Stimulated activated CD8-positive, alpha-beta memory T cell treated with anti-CD3 and anti-CD28 coated beads, Interleukin-12 subunit alpha, Interleukin-12 subunit beta, amount 100 ng/mL, for 1 hour (primary cell): ENCODE data around the gene NUP62.
"Not testable (repeated sequence)": the region's sequence is repeated elsewhere in the genome, so short reads cannot be mapped to it uniquely, and the experiment has no call there.

Source experiments
- DNase-seq: peaks from one replicate; pipeline ENCODE4 v3.0.0-alpha.2; 2020; ENCODE audit warnings: low read depth

Gene NUP62

GRCh38 chr19:49924881-49925210 lies 4.5 kb downstream of the NUP62 start:
- DNase-seq: not testable (repeated sequence)

GRCh38 chr19:49924004-49924880 lies 5.1 kb downstream of the NUP62 start:
- DNase-seq: no peak

GRCh38 chr19:49923055-49924003 lies 6.0 kb downstream of the NUP62 start:
- no peak for DNase-seq

- DNase-seq: no peak
Measured at GRCh38 chr19:49921871-49922795, 7.2 kb downstream of the NUP62 start.

GRCh38 chr19:49920624-49921363 lies 8.5 kb downstream of the NUP62 start:
- DNase-seq: no peak

- no peak for DNase-seq
Measured at GRCh38 chr19:49918089-49918488, 11.2 kb downstream of the NUP62 start.

- no peak for DNase-seq
Measured at GRCh38 chr19:49916839-49917733, 12.2 kb downstream of the NUP62 start.

- DNase-seq: no peak
Measured at GRCh38 chr19:49915271-49915670, 14.0 kb downstream of the NUP62 start.

GRCh38 chr19:49913720-49914119 lies 15.6 kb downstream of the NUP62 start:
- DNase-seq: no peak

GRCh38 chr19:49912965-49913685 lies 16.2 kb downstream of the NUP62 start:
- no peak for DNase-seq

GRCh38 chr19:49911381-49912145 lies 17.7 kb downstream of the NUP62 start:
- DNase-seq: no peak

GRCh38 chr19:49910179-49910578 lies 19.1 kb downstream of the NUP62 start:
- no peak for DNase-seq

- DNase-seq: no peak
Measured at GRCh38 chr19:49908480-49909420, 20.6 kb downstream of the NUP62 start.

- DNase-seq: no peak
Measured at GRCh38 chr19:49907745-49908446, 21.4 kb downstream of the NUP62 start.

- DNase-seq: no peak
Measured at GRCh38 chr19:49906879-49907564, 22.3 kb downstream of the NUP62 start.

GRCh38 chr19:49904136-49904535 lies 25.2 kb downstream of the NUP62 start:
- DNase-seq: no peak
